K562 (cell line): ENCODE measurements around the gene HMGA1. TPM values are rescaled to one million over a fixed set of nuclear protein-coding genes. Genes with fewer than 3 reads are reported as not detected.
A peak's percentile ranks its signal among the peaks of the same experiment; 100 is the strongest.

Source experiments
- BRF2 ChIP-seq: IDR thresholded peaks from 3 replicates; pipeline ENCODE4 v1.6.1; 2011; ENCODE audit warnings: borderline replicate concordance, mild to moderate bottlenecking; ENCODE audit not compliant: insufficient read length, insufficient read depth
- CBFA2T3 ChIP-seq: fragments of 450-650 bp; IDR thresholded peaks from 2 replicates; pipeline ENCODE4 v1.6.1; 2017
- CBX5 ChIP-seq: IDR thresholded peaks from 2 replicates; pipeline ENCODE4 v1.6.1; 2014; ENCODE audit warnings: low read depth, borderline replicate concordance
- CREB3L1 ChIP-seq: fragments of 450-650 bp; IDR thresholded peaks from 2 replicates; pipeline ENCODE4 v1.6.1; 2014; ENCODE audit warnings: low read depth, mild to moderate bottlenecking, moderate library complexity, borderline replicate concordance
- CREM ChIP-seq: IDR thresholded peaks from 2 replicates; pipeline ENCODE4 v1.6.1; 2014; ENCODE audit warnings: antibody characterized with exemption, low read depth
- E2F3 ChIP-seq: fragments of 250-450 bp; sonication (Bioruptor Pico); IDR thresholded peaks from 2 replicates; pipeline ENCODE4 v1.4.0; 2020; ENCODE audit warnings: mild to moderate bottlenecking
- ERF ChIP-seq: fragments of 450-650 bp; formaldehyde crosslinking; IDR thresholded peaks from 2 replicates; pipeline ENCODE4 v1.4.0; 2020; ENCODE audit warnings: mild to moderate bottlenecking, mixed read lengths
- ETV5 ChIP-seq: sonication (generic); formaldehyde crosslinking; IDR thresholded peaks from 2 replicates; pipeline ENCODE4 v1.4.0; 2020; ENCODE audit warnings: low read depth, mild to moderate bottlenecking, missing genetic modification reagents
- FOXM1 ChIP-seq, 2 experiments: fragments of 450-650 bp in 1 of 2; sonication (generic) in 1 of 2; formaldehyde crosslinking in 1 of 2; IDR thresholded peaks; 2 replicates each; pipeline versions ENCODE4 v1.6.1 to v1.9.0; 2017 to 2022; ENCODE audit warnings: low read depth in 2 of 2, mild to moderate bottlenecking in 2 of 2, missing genetic modification reagents in 1 of 2, moderate library complexity in 1 of 2
- HEY1 ChIP-seq: fragments of 250-450 bp; sonication (Bioruptor Pico); IDR thresholded peaks from 2 replicates; pipeline ENCODE4 v1.5.0; 2020; ENCODE audit warnings: mild to moderate bottlenecking, moderate library complexity, borderline replicate concordance
- HLTF ChIP-seq: fragments of 450-650 bp; IDR thresholded peaks from 2 replicates; pipeline ENCODE4 v1.6.1; 2016
- POLR2B ChIP-seq: fragments of 450-650 bp; IDR thresholded peaks from 2 replicates; pipeline ENCODE4 v1.6.1; 2018; ENCODE audit warnings: low read depth; ENCODE audit not compliant: partially characterized antibody
- SMARCC2 ChIP-seq: fragments of 450-650 bp; IDR thresholded peaks from 2 replicates; pipeline ENCODE4 v1.6.1; 2017; ENCODE audit warnings: antibody characterized with exemption, moderate library complexity, mild to moderate bottlenecking, low read depth
- SNAPC5 ChIP-seq: fragments of 250-450 bp; sonication (Bioruptor Pico); IDR thresholded peaks from 2 replicates; pipeline ENCODE4 v1.8.0; 2021; ENCODE audit warnings: moderate library complexity, mild to moderate bottlenecking, inconsistent platforms
- SOX6 ChIP-seq: fragments of 450-650 bp; IDR thresholded peaks from 2 replicates; pipeline ENCODE4 v1.6.1; 2014; ENCODE audit warnings: mild to moderate bottlenecking
- SREBF1 ChIP-seq: fragments of 150-350 bp; IDR thresholded peaks from 2 replicates; pipeline ENCODE4 v1.6.1; 2014; ENCODE audit warnings: antibody characterized with exemption, low read depth, low read length, borderline replicate concordance
- TFAP4 ChIP-seq: sonication (generic); formaldehyde crosslinking; IDR thresholded peaks from 2 replicates; pipeline ENCODE4 v1.8.0; 2022; ENCODE audit warnings: missing genetic modification reagents, mild to moderate bottlenecking, moderate library complexity, borderline replicate concordance
- TRIM24 ChIP-seq, 2 experiments: fragments of 450-650 bp; IDR thresholded peaks; 2 replicates each; pipeline ENCODE4 v1.6.1; 2016
- ZFX ChIP-seq: sonication (generic); formaldehyde crosslinking; IDR thresholded peaks from 2 replicates; pipeline ENCODE4 v1.8.0; 2022; ENCODE audit warnings: mild to moderate bottlenecking, missing genetic modification reagents, moderate library complexity
- ZNF589 ChIP-seq: fragments of 200-800 bp; sonication (Bioruptor generic); IDR thresholded peaks from 2 replicates; pipeline ENCODE4 v1.6.1; 2016; ENCODE audit warnings: low read depth, missing genetic modification characterization, missing compliant biosample characterization
- polyA plus RNA-seq, 8 experiments: library from polyadenylated mRNA; depleted of rRNA in 4 of 8; stranded (reverse) in 5 of 8; unstranded in 3 of 8; fragments of >200 nt; fragmentation: Nextera tagmentation in 2 of 8; fragmentation: Illumina TruSeq in 1 of 8; extraction: Ambion mirVana in 2 of 8; extraction: Trizol in 1 of 8; gene quantifications; 2 replicates each; pipeline versions ENCODE4 v1.2.1 to v1.2.3, GENCODE V29; 2011 to 2014; ENCODE audit warnings: inconsistent platforms in 1 of 8, missing spikeins in 1 of 8
- total RNA-seq, 7 experiments: library from RNA; depleted of rRNA in 6 of 7; stranded (reverse); fragments of >200 nt in 6 of 7; fragmentation: Illumina TruSeq in 2 of 7; extraction: Trizol in 2 of 7; gene quantifications; 2 replicates each; pipeline versions ENCODE4 v1.2.1 to v1.2.3, GENCODE V29; 2011 to 2021; ENCODE audit warnings: low replicate concordance in 1 of 7
- TF ChIP-seq, protein P1 (sequence below): fragments of 450-650 bp; IDR thresholded peaks from 2 replicates; pipeline ENCODE4 v1.6.1; 2017; ENCODE audit warnings: antibody characterized with exemption, mild to moderate bottlenecking

The HMGA1 gene
- total and polyA plus RNA-seq, 9 of the 15 experiments (the other 6 are each of a cell fraction or from before 2014, with no cell fraction given), result 27.8 to 1,947 (median 594) TPM

GRCh38 chr6:34273242-34273805 is 36.7 kb downstream of the HMGA1 start (continued):
- TF ChIP-seq CREB3L1 (peak; percentile 60; the same call in 1 of the 2 replicates), E2F3 (CRISPR knock-in tag) (peak; percentile 32; the same call in 1 of the 2 replicates), SNAPC5 (no peak), TRIM24 (IDR thresholded peaks at IDR 0.05) (peak; percentile 95 to 97), CBX5 (no peak; the same call in 1 of the 2 replicates), ZFX (peak; percentile 81), CREM (peak; percentile 83), HEY1 (CRISPR knock-in tag) (no peak), ZNF589 (CRISPR knock-in tag) (peak; percentile 85), ERF (CRISPR knock-in tag) (0 out of 2 replicates have a peak, but pooled peaks have one; percentile 8), HLTF (0 out of 2 replicates have a peak, but pooled peaks have one; percentile 24), SOX6 (peak; percentile 86), CBFA2T3 (peak; percentile 97), BRF2 (no peak), ETV5 (peak; percentile 100), SMARCC2 (peak; percentile 96), FOXM1 (IDR thresholded peaks at IDR 0.05; ENCODE audit: low read depth) (peak; percentile 77), FOXM1 (CRISPR knock-in tag; IDR thresholded peaks at IDR 0.05; ENCODE audit: low read depth) (no peak), SREBF1 (no peak), TFAP4 (CRISPR knock-in tag) (peak; percentile 89), POLR2B (peak; percentile 49)
- TF ChIP-seq, protein P1, sequence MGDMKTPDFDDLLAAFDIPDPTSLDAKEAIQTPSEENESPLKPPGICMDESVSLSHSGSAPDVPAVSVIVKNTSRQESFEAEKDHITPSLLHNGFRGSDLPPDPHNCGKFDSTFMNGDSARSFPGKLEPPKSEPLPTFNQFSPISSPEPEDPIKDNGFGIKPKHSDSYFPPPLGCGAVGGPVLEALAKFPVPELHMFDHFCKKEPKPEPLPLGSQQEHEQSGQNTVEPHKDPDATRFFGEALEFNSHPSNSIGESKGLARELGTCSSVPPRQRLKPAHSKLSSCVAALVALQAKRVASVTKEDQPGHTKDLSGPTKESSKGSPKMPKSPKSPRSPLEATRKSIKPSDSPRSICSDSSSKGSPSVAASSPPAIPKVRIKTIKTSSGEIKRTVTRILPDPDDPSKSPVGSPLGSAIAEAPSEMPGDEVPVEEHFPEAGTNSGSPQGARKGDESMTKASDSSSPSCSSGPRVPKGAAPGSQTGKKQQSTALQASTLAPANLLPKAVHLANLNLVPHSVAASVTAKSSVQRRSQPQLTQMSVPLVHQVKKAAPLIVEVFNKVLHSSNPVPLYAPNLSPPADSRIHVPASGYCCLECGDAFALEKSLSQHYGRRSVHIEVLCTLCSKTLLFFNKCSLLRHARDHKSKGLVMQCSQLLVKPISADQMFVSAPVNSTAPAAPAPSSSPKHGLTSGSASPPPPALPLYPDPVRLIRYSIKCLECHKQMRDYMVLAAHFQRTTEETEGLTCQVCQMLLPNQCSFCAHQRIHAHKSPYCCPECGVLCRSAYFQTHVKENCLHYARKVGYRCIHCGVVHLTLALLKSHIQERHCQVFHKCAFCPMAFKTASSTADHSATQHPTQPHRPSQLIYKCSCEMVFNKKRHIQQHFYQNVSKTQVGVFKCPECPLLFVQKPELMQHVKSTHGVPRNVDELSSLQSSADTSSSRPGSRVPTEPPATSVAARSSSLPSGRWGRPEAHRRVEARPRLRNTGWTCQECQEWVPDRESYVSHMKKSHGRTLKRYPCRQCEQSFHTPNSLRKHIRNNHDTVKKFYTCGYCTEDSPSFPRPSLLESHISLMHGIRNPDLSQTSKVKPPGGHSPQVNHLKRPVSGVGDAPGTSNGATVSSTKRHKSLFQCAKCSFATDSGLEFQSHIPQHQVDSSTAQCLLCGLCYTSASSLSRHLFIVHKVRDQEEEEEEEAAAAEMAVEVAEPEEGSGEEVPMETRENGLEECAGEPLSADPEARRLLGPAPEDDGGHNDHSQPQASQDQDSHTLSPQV, result peak; percentile 98
